CD4-positive, alpha-beta T cell (primary cell): ENCODE data around the gene CLDN11. TPM values are rescaled to one million over a fixed set of nuclear protein-coding genes. Genes with fewer than 3 reads are reported as not detected.

Source experiments
- ATAC-seq: fragments of 200-7000 bp; cut with Tn5 transposase; one replicate; pipeline ENCODE4 v1.10.0; 2022; ENCODE audit warnings: mild to moderate bottlenecking; ENCODE audit not compliant: poor library complexity
- CTCF ChIA-PET: fragments of 350-600 bp; sonication (Branson Sonifier 250); formaldehyde crosslinking; loops from one replicate; lab custom pipeline; 2021; ENCODE audit warnings: antibody characterized with exemption, inconsistent platforms; lab: Charles Lee
- POLR2A ChIA-PET: fragments of 350-600 bp; sonication (Branson Sonifier 250); formaldehyde crosslinking; loops from one replicate; lab custom pipeline; 2021; ENCODE audit warnings: antibody characterized with exemption, inconsistent platforms; lab: Charles Lee
- DNase-seq, 14 experiments: peaks; one replicate each; pipeline ENCODE4 v3.0.0-alpha.2; 2013 to 2020; ENCODE audit warnings: mixed read lengths in 2 of 14
- H3K27ac ChIP-seq, 2 donors: one replicate each; pipeline versions ENCODE4 v1.5.1 to v1.7.0; 2013; ENCODE audit warnings: low read length in 2 of 2, low read depth in 1 of 2, mild to moderate bottlenecking in 1 of 2
- H3K27me3 ChIP-seq, 2 experiments: 1 replicate in 1 of 2; 2 replicates in 1 of 2; pipeline versions ENCODE4 v1.6.1 to v1.7.0; 2013; ENCODE audit warnings: low read length in 2 of 2, control low read depth in 1 of 2, mild to moderate bottlenecking in 1 of 2, moderate library complexity in 1 of 2; ENCODE audit not compliant: insufficient read depth in 2 of 2, control insufficient read depth in 1 of 2
- H3K36me3 ChIP-seq: one replicate; pipeline ENCODE4 v1.6.1; 2013; ENCODE audit warnings: low read length, control low read depth; ENCODE audit not compliant: insufficient read depth
- H3K4me1 ChIP-seq: one replicate; pipeline ENCODE4 v1.6.1; 2013; ENCODE audit warnings: low read length, control low read depth; ENCODE audit not compliant: insufficient read depth
- H3K4me3 ChIP-seq: one replicate; pipeline ENCODE4 v1.5.1; 2013; ENCODE audit warnings: mild to moderate bottlenecking, low read length, moderate library complexity
- H3K9me3 ChIP-seq, 2 experiments: 1 replicate in 1 of 2; 2 replicates in 1 of 2; pipeline versions ENCODE4 v1.6.1 to v1.7.0; 2013; ENCODE audit warnings: low read length in 2 of 2, mild to moderate bottlenecking in 2 of 2, control low read depth in 1 of 2, moderate library complexity in 1 of 2; ENCODE audit not compliant: control insufficient read depth in 1 of 2, insufficient read depth in 1 of 2
- H3K27ac Mint-ChIP-seq: one replicate; pipeline ENCODE4 v1.8.0; 2020; ENCODE audit warnings: mixed read lengths
- H3K27me3 Mint-ChIP-seq: one replicate; pipeline ENCODE4 v1.8.0; 2021; ENCODE audit warnings: mixed read lengths
- H3K36me3 Mint-ChIP-seq: one replicate; pipeline ENCODE4 v1.8.0; 2021; ENCODE audit warnings: low read depth, mixed read lengths
- H3K4me1 Mint-ChIP-seq: one replicate; pipeline ENCODE4 v1.8.0; 2021; ENCODE audit warnings: low read depth, mixed read lengths
- H3K4me3 Mint-ChIP-seq: one replicate; pipeline ENCODE4 v1.8.0; 2020; ENCODE audit warnings: mild to moderate bottlenecking, mixed read lengths
- H3K9me3 Mint-ChIP-seq: one replicate; pipeline ENCODE4 v1.8.0; 2020; ENCODE audit warnings: mixed read lengths
- CTCF ChIP-seq: fragments of 200-600 bp; IDR thresholded peaks from one replicate; pipeline ENCODE4 v1.8.0; 2022; ENCODE audit warnings: antibody characterized with exemption, mild to moderate bottlenecking
- intact Hi-C, 2 experiments: fragments of 100-400 bp; cut with DNase I in 1 of 2; cut with micrococcal nuclease in 1 of 2; formaldehyde crosslinking; loops; one replicate each; pipeline versions ENCODE4 v1.15.1 to v1.9.0; 2023 to 2025; cut with DNase I, micrococcal nuclease
- total RNA-seq, 174 experiments: library from RNA in 2 of 174; stranded (reverse) in 2 of 174; gene quantifications; one replicate each; pipeline ENCODE4 v1.2.3 and lab custom pipeline; 2021 to 2026

CLDN11 gene
- total RNA-seq, 2 experiments from 2014 or later = not detected

DNA sequence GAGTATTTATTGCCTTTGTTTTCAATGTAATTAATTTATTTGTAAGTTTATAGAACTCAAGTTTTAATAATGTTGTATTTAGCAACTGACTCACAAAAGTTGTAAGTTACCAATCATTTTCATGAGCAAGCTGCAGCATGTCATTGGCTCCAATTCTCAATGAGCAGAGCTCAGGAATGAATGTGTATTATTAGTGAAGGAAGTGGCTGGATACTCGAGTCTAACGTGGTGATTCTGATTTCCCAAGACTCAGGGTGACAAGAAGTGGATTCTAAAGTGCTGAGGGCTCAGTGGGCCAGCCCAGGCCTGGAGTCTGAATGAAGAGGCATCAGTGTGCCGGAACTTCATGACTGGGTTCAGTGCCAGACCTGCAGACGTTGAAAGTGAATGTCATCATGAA is 39.6 kb downstream of the CLDN11 start:
- Mint-ChIP-seq H3K4me1 (no peaks in the 10 kb centered on the region), H3K4me3 (no peak overlapping the region), H3K27me3 (peaks cover 19% of the 10 kb centered on the region), H3K27ac (no peak overlapping the region), H3K36me3 (no peaks in the 10 kb centered on the region), H3K9me3 (no peaks in the 10 kb centered on the region)
- Histone ChIP-seq H3K4me1 (no peaks in the 10 kb centered on the region), H3K9me3 (no peaks in the 10 kb centered on the region), H3K4me3 (no peak overlapping the region), H3K27me3 (peaks cover 0 to 3% of the 10 kb centered on the region in 2 experiments), H3K27ac (no peak overlapping the region), H3K36me3 (no peaks in the 10 kb centered on the region)
- no peak for DNase-seq
- ChIA-PET CTCF (no interaction called here), POLR2A (no interaction called here)
- no peak for TF ChIP-seq CTCF
- intact Hi-C loops = no loop called here
- no peak for ATAC-seq

GRCh38 chr3:170463011-170463410 is 44.3 kb downstream of the CLDN11 start:
- Mint-ChIP-seq H3K27ac (no peak overlapping the region), H3K9me3 (no peaks in the 10 kb centered on the region), H3K4me1 (no peaks in the 10 kb centered on the region), H3K36me3 (no peaks in the 10 kb centered on the region), H3K27me3 (peaks cover 32% of the 10 kb centered on the region), H3K4me3 (no peak overlapping the region)
- Histone ChIP-seq H3K4me1 (no peaks in the 10 kb centered on the region), H3K4me3 (no peak overlapping the region), H3K27ac (no peak overlapping the region), H3K36me3 (no peaks in the 10 kb centered on the region), H3K27me3 (peaks cover 0 to 6% of the 10 kb centered on the region in 2 experiments), H3K9me3 (no peaks in the 10 kb centered on the region)
- ATAC-seq (no peak), DNase-seq (no peak)
- intact Hi-C loops = no loop called here
- POLR2A ChIA-PET = no interaction called here
- no peak for TF ChIP-seq CTCF
- CTCF ChIA-PET = interaction anchor here (1.7 kb wide), 1 partner anchor 32 kb away, joined by 3 read pairs; no protein-coding TSS in a partner anchor

DNA sequence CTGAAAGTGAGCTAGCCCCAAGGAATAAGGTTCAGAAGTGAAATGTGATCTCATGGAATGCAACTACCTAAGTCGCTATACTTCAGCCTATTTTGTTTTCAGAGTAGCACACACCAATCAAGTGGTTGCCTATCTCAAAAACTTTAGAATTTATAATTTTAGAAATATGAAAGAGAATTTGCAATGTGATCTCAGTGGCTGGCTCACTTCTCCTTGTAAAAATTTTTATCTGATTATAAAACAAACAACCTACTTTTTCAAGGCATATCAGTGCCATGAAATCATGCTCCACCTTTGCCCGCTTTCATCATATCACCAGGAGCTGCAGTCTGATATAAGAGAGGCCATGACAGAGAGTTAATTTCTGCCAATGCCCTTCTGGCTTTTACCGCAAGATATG is 47.3 kb downstream of the CLDN11 start:
- POLR2A ChIA-PET = no interaction called here
- Mint-ChIP-seq H3K36me3 (no peaks in the 10 kb centered on the region), H3K27me3 (peaks cover 46% of the 10 kb centered on the region), H3K4me1 (no peaks in the 10 kb centered on the region), H3K4me3 (no peak overlapping the region), H3K27ac (no peak overlapping the region), H3K9me3 (no peaks in the 10 kb centered on the region)
- Histone ChIP-seq H3K9me3 (no peaks in the 10 kb centered on the region), H3K4me3 (no peak overlapping the region), H3K4me1 (no peaks in the 10 kb centered on the region), H3K27ac (no peak overlapping the region), H3K36me3 (no peaks in the 10 kb centered on the region), H3K27me3 (peaks cover 4 to 6% of the 10 kb centered on the region in 2 experiments)
- CTCF ChIA-PET = no interaction called here
- intact Hi-C loops = no loop called here
- no peak for TF ChIP-seq CTCF
- ATAC-seq (no peak), DNase-seq (no peak)
